ENCODE data around the gene AKIRIN2. TPM values are rescaled to one million over a fixed set of nuclear protein-coding genes. Genes with fewer than 3 reads are reported as not detected.
"Not testable (repeated sequence)": the region's sequence is repeated elsewhere in the genome, so short reads cannot be mapped to it uniquely, and the experiment has no call there.

The AKIRIN2 gene
- total RNA-seq, 1 donor from 2014 or later = 22.6 TPM

DNA sequence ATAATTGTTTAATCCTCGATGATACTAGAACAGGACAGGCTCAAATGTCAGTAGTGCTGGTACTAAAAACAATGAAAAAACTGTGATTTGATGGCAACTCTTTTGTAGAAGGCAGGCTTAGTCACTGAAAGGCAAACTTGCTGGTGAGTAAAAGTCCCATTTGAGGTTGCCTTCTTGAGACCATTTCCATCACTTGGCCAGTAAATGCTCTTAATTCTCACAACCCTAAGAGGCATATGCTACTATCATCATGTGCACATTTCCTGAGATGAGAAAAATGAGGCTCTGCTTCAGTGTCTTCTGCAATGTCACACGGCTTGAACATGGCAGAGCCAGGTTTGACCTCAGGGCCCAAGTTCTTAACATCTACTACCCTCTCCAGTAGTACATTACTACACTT, 9.9 kb downstream of the AKIRIN2 start:
- TF ChIP-seq, protein P1, sequence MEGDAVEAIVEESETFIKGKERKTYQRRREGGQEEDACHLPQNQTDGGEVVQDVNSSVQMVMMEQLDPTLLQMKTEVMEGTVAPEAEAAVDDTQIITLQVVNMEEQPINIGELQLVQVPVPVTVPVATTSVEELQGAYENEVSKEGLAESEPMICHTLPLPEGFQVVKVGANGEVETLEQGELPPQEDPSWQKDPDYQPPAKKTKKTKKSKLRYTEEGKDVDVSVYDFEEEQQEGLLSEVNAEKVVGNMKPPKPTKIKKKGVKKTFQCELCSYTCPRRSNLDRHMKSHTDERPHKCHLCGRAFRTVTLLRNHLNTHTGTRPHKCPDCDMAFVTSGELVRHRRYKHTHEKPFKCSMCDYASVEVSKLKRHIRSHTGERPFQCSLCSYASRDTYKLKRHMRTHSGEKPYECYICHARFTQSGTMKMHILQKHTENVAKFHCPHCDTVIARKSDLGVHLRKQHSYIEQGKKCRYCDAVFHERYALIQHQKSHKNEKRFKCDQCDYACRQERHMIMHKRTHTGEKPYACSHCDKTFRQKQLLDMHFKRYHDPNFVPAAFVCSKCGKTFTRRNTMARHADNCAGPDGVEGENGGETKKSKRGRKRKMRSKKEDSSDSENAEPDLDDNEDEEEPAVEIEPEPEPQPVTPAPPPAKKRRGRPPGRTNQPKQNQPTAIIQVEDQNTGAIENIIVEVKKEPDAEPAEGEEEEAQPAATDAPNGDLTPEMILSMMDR (IDR thresholded peaks at IDR 0.05; ENCODE audit: insufficient read depth, low read length, severe bottlenecking) = no peak
- no peak for DNase-seq (ENCODE audit: low read depth)
- no peaks in the 10 kb centered on the region for H3K27me3 ChIP-seq (ENCODE audit: control insufficient read depth, insufficient read depth, low read length)
- FAIRE-seq = no peak
- no peak overlapping the region for H3K4me3 ChIP-seq (ENCODE audit: low read depth, low read length)
- H3K36me3 ChIP-seq (ENCODE audit: control insufficient read depth, insufficient read depth, low read length) = no peaks in the 10 kb centered on the region

DNA sequence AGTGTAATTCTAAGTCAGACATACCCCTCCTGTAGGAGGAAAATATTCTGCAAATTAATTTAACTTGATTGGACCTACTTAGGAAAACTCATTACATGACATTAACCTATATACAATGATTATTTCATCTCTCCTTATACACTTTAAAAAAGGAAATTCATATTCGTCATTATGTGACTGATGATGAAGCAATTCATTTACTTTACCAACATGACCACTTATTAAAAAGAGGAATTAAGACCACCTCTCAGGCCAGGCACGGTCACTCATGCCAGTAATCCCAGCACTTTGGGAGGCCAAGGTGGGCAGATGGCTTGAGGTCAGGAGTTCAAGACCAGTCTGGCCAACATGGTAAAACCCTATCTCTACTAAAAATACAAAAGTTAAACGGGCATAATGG, 11.6 kb downstream of the AKIRIN2 start:
- H3K36me3 ChIP-seq (ENCODE audit: control insufficient read depth, insufficient read depth, low read length) = no peaks in the 10 kb centered on the region

DNA sequence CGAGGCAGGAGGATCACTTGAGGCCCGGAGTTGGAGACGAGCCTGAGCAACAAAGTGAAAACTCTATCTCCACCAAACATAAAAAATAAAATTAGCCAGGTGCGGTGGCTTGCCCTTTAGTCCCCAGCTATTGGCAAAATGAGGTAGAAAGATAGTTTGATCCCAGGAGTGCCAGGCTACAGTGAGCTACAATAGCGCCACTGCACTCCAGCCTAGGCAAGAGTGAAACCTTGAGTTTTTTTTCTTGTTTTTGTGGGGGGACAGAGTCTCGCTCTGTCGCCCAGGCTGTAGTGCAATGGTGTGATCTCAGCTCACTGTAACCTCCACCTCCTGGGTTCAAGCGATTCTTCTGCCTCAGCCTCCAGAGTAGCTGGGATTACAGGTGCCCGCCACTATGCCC, 14.1 kb downstream of the AKIRIN2 start:
- not testable (repeated sequence) for H3K27me3 ChIP-seq (ENCODE audit: control insufficient read depth, insufficient read depth, low read length); DNase-seq (ENCODE audit: low read depth); FAIRE-seq; H3K36me3 ChIP-seq (ENCODE audit: control insufficient read depth, insufficient read depth, low read length); H3K4me3 ChIP-seq (ENCODE audit: low read depth, low read length)

More for the DNA sequence above, 11.6 kb downstream of the AKIRIN2 start:
- DNase-seq (ENCODE audit: low read depth) (no peak), FAIRE-seq (no peak)
- TF ChIP-seq, protein P1 (IDR thresholded peaks at IDR 0.05; ENCODE audit: insufficient read depth, low read length, severe bottlenecking) = no peak
- Histone ChIP-seq H3K4me3 (ENCODE audit: low read depth, low read length) (no peak overlapping the region), H3K27me3 (ENCODE audit: control insufficient read depth, insufficient read depth, low read length) (no peaks in the 10 kb centered on the region)

DNA sequence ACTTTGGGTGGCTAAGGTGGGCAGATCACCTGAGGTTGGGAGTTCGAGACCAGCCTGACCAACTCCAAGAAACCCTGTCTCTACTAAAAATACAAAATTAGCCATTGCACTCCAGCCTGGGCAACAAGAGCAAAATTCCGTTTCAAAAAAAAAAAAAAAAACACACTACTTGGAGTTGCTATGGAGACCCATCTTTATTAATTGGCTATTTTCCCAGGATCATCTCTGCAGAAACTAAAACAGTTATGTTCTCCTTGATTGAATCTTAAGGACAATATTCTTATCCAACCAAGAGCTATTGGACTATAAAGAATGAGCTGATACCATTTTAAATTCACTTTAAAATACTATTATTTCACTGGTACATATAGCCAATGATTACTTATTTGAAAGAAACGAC, 14.7 kb downstream of the AKIRIN2 start:
- DNase-seq (ENCODE audit: low read depth) (no peak), FAIRE-seq (no peak)
- Histone ChIP-seq H3K36me3 (ENCODE audit: control insufficient read depth, insufficient read depth, low read length) (no peaks in the 10 kb centered on the region), H3K4me3 (ENCODE audit: low read depth, low read length) (no peak overlapping the region), H3K27me3 (ENCODE audit: control insufficient read depth, insufficient read depth, low read length) (no peaks in the 10 kb centered on the region)
- TF ChIP-seq, protein P1 (IDR thresholded peaks at IDR 0.05; ENCODE audit: insufficient read depth, low read length, severe bottlenecking) = no peak

DNA sequence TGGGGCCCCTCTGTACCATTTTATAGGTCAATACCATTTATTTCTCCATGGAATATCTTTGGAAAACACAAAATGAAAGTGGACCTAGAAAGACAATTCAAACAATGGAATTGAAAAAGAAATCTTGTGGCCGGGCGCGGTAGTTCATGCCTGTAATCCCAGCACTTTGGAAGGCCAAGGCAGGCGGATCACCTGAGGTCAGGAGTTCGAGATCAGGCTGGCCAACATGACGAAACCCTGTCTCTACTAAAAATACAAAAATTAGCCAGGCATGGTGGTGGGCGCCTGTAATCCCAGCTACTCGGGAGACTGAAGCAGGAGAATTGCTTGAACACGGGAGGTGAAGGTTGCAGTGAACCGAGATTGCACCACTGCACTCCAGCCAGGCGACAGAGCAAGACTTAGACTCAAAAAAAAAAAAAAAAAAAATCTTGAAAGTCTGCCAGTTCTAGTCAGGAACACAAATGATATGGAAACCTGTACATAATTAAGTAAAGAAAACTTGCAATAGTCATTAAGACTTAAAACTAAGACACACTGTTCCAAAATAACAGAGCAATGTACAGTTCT, 15.3 kb downstream of the AKIRIN2 start:
- not testable (repeated sequence) for FAIRE-seq; H3K36me3 ChIP-seq (ENCODE audit: control insufficient read depth, insufficient read depth, low read length)

DNA sequence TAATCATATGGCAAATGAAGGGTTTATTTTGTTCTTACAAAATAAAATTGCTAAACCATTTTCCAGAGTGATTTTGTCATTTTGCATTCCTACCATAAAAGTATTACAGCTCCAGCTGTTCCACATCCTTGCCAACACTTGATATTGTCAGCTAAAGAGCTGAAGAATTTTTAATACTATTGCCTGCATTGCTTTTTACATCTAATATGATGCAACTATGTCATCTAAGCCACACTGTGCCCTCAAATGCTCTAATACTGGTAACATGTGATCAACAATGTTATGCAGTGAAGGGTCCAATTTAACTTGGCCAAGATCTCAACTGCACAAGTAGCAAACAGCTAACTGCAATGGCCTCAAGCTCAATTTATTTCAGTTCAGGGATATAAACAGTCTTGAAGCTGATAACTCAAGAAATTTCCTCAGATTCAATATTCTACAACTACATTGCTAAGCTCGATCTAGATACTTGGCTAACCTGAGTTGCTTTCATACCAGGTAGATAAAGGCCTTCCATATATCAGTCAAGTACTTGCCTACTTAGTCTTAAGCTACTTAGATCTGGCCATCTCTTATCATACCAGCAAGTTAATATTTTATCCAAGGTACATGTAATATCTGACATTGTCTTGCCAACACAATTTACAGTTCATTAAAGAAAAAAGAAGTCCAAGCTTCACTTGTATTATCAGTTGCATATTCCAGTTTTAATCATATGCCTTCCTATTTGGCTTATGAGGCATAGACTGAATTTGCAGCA, 17.0 kb downstream of the AKIRIN2 start:
- Histone ChIP-seq H3K36me3 (ENCODE audit: control insufficient read depth, insufficient read depth, low read length) (no peaks in the 10 kb centered on the region), H3K4me3 (ENCODE audit: low read depth, low read length) (no peak overlapping the region), H3K27me3 (ENCODE audit: control insufficient read depth, insufficient read depth, low read length) (no peaks in the 10 kb centered on the region)
- DNase-seq (ENCODE audit: low read depth) (no peak), FAIRE-seq (no peak)
- TF ChIP-seq, protein P1 (IDR thresholded peaks at IDR 0.05; ENCODE audit: insufficient read depth, low read length, severe bottlenecking) = no peak

More for the DNA sequence above, 15.3 kb downstream of the AKIRIN2 start:
- DNase-seq (ENCODE audit: low read depth); H3K4me3 ChIP-seq (ENCODE audit: low read depth, low read length); H3K27me3 ChIP-seq (ENCODE audit: control insufficient read depth, insufficient read depth, low read length): not testable (repeated sequence)

Data from bronchial epithelial cell (primary cell).